HG02973 (cell line): ENCODE results near the gene WDR93.
"Not testable (repeated sequence)": the region's sequence is repeated elsewhere in the genome, so short reads cannot be mapped to it uniquely, and the experiment has no call there.

Source experiments
- ATAC-seq: cut with Tn5 transposase; IDR thresholded peaks from one replicate; pipeline ENCODE4 v1.9.1; 2021; ENCODE audit warnings: moderate library complexity; ENCODE audit not compliant: unreplicated experiment

The WDR93 gene

GRCh38 chr15:89766357-89767311 lies 76.0 kb downstream of the WDR93 start:
- ATAC-seq, result no peak

DNA sequence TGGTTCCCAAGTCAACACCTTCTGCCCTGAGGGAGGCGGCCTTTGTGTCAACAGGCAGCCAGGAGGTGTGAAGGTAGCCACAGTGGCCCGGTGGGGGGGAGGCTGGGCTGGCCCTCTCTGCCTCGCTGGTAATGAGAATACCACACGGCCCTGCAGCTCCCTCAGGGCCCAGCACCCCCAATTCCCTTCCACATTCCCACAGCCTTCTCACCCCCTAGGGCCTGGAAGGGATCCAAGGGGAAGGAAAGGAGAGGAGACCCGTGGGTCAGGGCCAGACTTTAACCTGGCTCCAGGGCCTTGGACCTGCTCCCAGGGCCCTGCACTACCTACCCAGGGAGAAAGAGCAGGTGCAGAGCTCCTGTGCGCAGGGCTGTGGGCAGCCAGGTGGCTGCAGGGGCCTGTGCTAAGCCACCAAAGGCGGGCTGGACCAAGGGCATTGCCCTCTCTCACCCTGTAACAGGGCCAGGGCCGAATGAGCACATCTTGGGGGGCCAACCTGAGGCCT lies 76.9 kb downstream of the WDR93 start:
- no peak for ATAC-seq

DNA sequence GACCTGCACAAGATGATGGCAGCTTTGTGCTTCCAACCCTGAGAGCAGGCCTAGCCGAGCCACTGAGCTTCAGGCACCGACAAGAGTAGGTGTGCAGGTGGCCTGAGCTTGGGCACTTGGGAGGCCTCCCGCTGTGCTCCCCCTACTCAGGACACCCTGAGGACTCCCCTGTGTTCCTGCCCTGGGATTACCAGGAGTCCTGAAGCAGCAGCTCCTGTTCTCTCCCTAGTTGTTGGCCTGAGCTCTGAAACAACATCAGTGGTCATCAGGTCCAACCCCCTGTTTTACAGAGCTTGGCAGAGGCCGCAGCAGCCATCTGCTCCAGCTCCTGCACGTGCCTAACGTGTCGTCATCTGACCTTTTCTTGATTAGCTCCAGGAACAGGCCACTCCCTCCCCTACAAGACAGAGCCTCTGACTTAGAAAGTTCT lies 77.5 kb downstream of the WDR93 start:
- ATAC-seq, result no peak

DNA sequence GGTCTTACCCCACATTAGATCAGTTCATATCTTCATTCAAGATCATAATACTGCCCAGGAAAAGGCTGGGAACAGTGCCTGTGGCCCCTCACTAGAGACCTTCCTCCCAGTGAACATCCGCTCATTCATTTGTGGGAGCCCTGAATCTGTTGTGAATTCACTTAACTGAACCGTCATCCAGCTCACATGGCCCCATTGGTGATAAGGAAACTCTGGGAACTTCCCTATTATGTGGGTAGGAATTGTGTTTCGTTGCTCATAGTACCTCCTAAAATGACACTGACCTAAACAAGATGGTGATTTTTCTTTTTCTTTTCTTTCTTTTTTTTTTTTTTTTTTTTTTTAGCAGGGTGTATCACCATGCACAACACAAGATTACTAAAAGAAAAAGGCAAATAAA lies 78.8 kb downstream of the WDR93 start:
- ATAC-seq, result no peak

GRCh38 chr15:89770041-89770440 lies 79.4 kb downstream of the WDR93 start:
- ATAC-seq, result no peak

GRCh38 chr15:89772932-89773583 lies 82.4 kb downstream of the WDR93 start:
- no peak for ATAC-seq

DNA sequence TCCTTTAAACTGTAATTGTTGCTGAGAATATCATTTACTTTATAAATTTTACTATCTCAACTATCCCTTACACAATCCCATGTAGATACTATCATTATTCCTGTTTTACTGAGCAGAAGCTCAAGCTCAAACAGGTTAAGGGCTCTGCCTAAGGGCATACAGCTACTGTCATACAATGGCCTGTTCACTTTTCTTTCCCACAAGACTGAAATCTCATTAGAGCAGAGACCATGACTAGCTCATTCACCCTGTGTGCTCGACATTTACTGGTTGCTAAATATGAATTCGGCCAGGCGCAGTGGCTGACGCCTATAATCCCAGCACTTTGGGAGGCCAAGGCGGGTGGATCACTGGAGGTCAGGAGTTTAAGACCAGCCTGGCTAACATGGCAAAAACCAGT lies 83.9 kb downstream of the WDR93 start:
- ATAC-seq, result no peak

GRCh38 chr15:89775815-89776214 lies 85.2 kb downstream of the WDR93 start:
- ATAC-seq, result no peak

- ATAC-seq, result peak; percentile 56
Measured at GRCh38 chr15:89776274-89777072, 85.9 kb downstream of the WDR93 start, which contains the start of gene MESP2. MESP2 (plus strand) TSS chr15:89776332; CDS start chr15:89776358, 26 bp downstream.

- ATAC-seq, result no peak
Measured at GRCh38 chr15:89777073-89777751, 86.6 kb downstream of the WDR93 start.

DNA sequence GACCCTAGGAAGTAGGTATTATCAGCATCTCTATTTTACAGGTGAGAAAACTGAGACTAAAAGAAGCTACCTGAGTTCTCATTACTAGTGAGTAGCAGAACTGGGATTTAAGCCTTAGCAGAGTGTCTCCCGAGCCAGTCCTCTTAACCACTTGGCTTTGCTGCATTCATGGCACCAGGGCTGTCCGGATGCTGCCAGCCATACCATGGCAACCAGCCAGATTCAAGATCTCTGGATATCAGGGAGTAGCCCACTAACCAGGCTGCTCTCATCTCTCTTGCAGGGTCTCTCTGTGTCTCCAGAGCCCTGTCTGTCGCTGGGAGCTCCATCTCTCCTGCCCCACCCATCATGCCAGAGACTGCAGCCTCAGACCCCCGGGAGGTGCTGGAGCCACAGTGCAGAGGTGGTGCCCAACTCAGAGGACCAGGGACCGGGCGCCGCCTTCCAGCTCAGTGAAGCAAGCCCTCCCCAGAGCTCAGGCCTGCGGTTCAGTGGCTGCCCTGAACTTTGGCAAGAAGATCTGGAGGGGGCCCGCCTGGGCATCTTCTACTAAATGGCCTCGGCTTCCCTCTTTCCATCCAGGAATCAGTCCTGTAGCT lies 87.3 kb downstream of the WDR93 start:
- no peak for ATAC-seq

DNA sequence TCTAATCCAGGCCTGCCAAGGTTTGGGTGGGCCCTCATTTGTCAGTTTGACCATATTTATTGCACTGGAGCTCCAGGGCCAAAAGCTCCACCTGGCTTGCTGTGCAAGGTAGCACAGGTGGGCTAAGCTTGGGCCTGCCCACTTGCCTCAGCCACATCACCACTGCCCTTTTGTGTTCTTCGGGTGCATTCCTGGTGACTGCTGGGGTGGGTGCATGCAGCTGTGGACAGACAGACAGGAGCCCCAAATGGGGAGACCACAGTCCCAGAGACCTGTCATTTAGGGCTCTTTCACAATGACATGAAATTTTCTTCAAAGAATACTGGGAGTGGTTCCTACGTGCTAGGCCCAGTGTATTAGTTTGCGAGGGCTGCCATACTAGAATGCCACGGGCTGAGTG lies 88.2 kb downstream of the WDR93 start:
- ATAC-seq, result no peak

DNA sequence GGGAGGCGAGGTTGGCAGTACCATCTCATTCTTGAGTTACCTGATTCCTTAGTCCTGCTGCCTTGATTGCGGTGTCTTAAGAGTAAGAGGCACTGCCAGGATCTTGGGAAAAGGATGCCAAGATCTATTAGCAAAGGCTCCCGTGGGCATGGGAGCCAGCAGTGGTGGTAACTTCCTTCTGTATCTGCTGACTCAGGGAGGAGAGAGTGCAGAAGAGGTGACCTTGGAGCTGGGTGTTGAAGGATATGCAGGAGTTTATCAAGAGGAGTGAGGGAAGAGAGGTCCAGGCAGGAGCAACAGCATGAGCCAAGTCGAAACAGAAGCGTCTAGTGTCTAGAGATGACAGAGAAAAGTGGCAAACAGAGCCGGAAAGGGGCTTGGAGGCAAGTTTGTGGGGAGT lies 90.0 kb downstream of the WDR93 start:
- no peak for ATAC-seq

GRCh38 chr15:89781055-89781454 lies 90.4 kb downstream of the WDR93 start:
- ATAC-seq, result no peak

GRCh38 chr15:89781891-89782618 lies 91.4 kb downstream of the WDR93 start:
- no peak for ATAC-seq

- not testable (repeated sequence) for ATAC-seq
Measured at GRCh38 chr15:89782619-89782950, 92.0 kb downstream of the WDR93 start.

GRCh38 chr15:89783111-89783860 lies 92.7 kb downstream of the WDR93 start:
- no peak for ATAC-seq

GRCh38 chr15:89783861-89784685 lies 93.5 kb downstream of the WDR93 start:
- no peak for ATAC-seq
